GM12878 (cell line): ENCODE results near the gene NFIX.

Experiments used
- CEBPZ ChIP-seq: fragments of 150-350 bp; IDR thresholded peaks from 2 replicates; pipeline ENCODE4 v1.6.1; 2016; ENCODE audit warnings: low read depth, low read length
- CTCF ChIP-seq, 3 experiments: IDR thresholded peaks in 2 of 3; conservative IDR thresholded peaks in 1 of 3; 2 replicates each; pipeline ENCODE4 v1.5.1; 2011; ENCODE audit warnings: low read depth in 3 of 3, low read length in 3 of 3, mild to moderate bottlenecking in 3 of 3, control low read depth in 2 of 3, moderate library complexity in 2 of 3, inconsistent platforms in 1 of 3, mixed read lengths in 1 of 3; ENCODE audit not compliant: control insufficient read depth in 2 of 3, insufficient read depth in 1 of 3; ENCODE audit errors: extremely low read depth in 1 of 3
- DPF2 ChIP-seq: fragments of 450-650 bp; IDR thresholded peaks from 2 replicates; pipeline ENCODE4 v1.6.1; 2017; ENCODE audit warnings: mild to moderate bottlenecking
- IRF3 ChIP-seq: fragments of 450-650 bp; IDR thresholded peaks from 2 replicates; pipeline ENCODE4 v1.6.1; 2014; ENCODE audit warnings: mild to moderate bottlenecking
- MAX ChIP-seq: IDR thresholded peaks from 2 replicates; pipeline ENCODE4 v1.6.1; 2012; ENCODE audit warnings: low read depth, low read length, improper control_type of control experiment
- POLR2A ChIP-seq: IDR thresholded peaks from 2 replicates; pipeline ENCODE4 v1.6.1; 2011; ENCODE audit warnings: low read depth, mild to moderate bottlenecking, low read length
- REST ChIP-seq: IDR thresholded peaks from 2 replicates; pipeline ENCODE4 v1.6.1; 2012; ENCODE audit warnings: mild to moderate bottlenecking, low read depth, low read length
- RFX5 ChIP-seq: IDR thresholded peaks from 2 replicates; pipeline ENCODE4 v1.6.1; 2011; ENCODE audit warnings: low read depth, low read length, improper control_type of control experiment
- SKIL ChIP-seq: fragments of 450-650 bp; IDR thresholded peaks from 2 replicates; pipeline ENCODE4 v1.6.1; 2017; ENCODE audit warnings: mild to moderate bottlenecking, low read depth, inconsistent platforms; ENCODE audit not compliant: poor library complexity, severe bottlenecking
- SMARCA5 ChIP-seq: fragments of 450-650 bp; IDR thresholded peaks from 2 replicates; pipeline ENCODE4 v1.6.1; 2017; ENCODE audit warnings: mild to moderate bottlenecking
- SMC3 ChIP-seq: IDR thresholded peaks from 2 replicates; pipeline ENCODE4 v1.6.1; 2011; ENCODE audit warnings: low read length, improper control_type of control experiment, borderline replicate concordance
- SP1 ChIP-seq: IDR thresholded peaks from one replicate; pipeline ENCODE4 v1.6.1; 2011; ENCODE audit warnings: low read depth, low read length
- ZBTB4 ChIP-seq: fragments of 450-650 bp; formaldehyde crosslinking; IDR thresholded peaks from 2 replicates; pipeline ENCODE4 v1.4.0; 2022; ENCODE audit warnings: mild to moderate bottlenecking, moderate library complexity

- no peak for TF ChIP-seq SMC3
- no peak for TF ChIP-seq MAX
- TF ChIP-seq SKIL: no peak
- TF ChIP-seq RFX5: no peak
- TF ChIP-seq SMARCA5: no peak
- no peak for TF ChIP-seq IRF3
- no peak for TF ChIP-seq ZBTB4 (CRISPR knock-in tag)
- no peak for TF ChIP-seq POLR2A
- no peak for TF ChIP-seq CEBPZ
- no peak for TF ChIP-seq CTCF (IDR thresholded peaks at IDR 0.05 in 2 of 3, conservative IDR thresholded peaks at IDR 0.05 in 1 of 3; ENCODE audit: control insufficient read depth in 2 of 3, extremely low read depth in 1 of 3, insufficient read depth in 1 of 3, low read depth in 3 of 3, low read length in 3 of 3)
- TF ChIP-seq DPF2: no peak
- TF ChIP-seq REST: no peak
- no peak for TF ChIP-seq SP1
Observed at GRCh38 chr19:13012390-13012689, 17.1 kb downstream of the NFIX start.
